ENCODE results near the gene C10orf88.

GRCh38 chr10:122966879-122967278 is 12.9 kb upstream of the C10orf88 start:
- no peak for TF ChIP-seq POLR2A (IDR thresholded peaks at IDR 0.05)
- TF ChIP-seq, protein P1, sequence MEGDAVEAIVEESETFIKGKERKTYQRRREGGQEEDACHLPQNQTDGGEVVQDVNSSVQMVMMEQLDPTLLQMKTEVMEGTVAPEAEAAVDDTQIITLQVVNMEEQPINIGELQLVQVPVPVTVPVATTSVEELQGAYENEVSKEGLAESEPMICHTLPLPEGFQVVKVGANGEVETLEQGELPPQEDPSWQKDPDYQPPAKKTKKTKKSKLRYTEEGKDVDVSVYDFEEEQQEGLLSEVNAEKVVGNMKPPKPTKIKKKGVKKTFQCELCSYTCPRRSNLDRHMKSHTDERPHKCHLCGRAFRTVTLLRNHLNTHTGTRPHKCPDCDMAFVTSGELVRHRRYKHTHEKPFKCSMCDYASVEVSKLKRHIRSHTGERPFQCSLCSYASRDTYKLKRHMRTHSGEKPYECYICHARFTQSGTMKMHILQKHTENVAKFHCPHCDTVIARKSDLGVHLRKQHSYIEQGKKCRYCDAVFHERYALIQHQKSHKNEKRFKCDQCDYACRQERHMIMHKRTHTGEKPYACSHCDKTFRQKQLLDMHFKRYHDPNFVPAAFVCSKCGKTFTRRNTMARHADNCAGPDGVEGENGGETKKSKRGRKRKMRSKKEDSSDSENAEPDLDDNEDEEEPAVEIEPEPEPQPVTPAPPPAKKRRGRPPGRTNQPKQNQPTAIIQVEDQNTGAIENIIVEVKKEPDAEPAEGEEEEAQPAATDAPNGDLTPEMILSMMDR (IDR thresholded peaks at IDR 0.05 in 4 of 5, conservative IDR thresholded peaks at IDR 0.05 in 1 of 5) = no peak

Data from gastrocnemius medialis (tissue), 4 donors.